Activated naive CD4-positive, alpha-beta T cell treated with anti-CD3 and anti-CD28 coated beads, Interleukin-2, amount 50 U/mL, for 72 hours (primary cell): ENCODE data around the gene CDK14. TPM values are rescaled to one million over a fixed set of nuclear protein-coding genes. Genes with fewer than 3 reads are reported as not detected.
A peak's percentile ranks its signal among the peaks of the same experiment; 100 is the strongest.
"Not testable (repeated sequence)": the region's sequence is repeated elsewhere in the genome, so short reads cannot be mapped to it uniquely, and the experiment has no call there.

Experiments used
- ATAC-seq, 2 donors: fragments of 150-1000 bp; cut with Tn5 transposase; 2 replicates each; pipeline ENCODE4 v1.10.0; 2021; ENCODE audit warnings: mild to moderate bottlenecking in 2 of 2, moderate library complexity in 2 of 2
- DNase-seq, 2 donors: peaks; one replicate each; pipeline ENCODE4 v3.0.0; 2021 to 2022; ENCODE audit warnings: low spot score in 2 of 2
- H3K27ac Mint-ChIP-seq, 2 donors: one replicate each; pipeline ENCODE4 v1.8.0; 2022; ENCODE audit warnings: mild to moderate bottlenecking in 2 of 2, mixed read lengths in 2 of 2
- H3K36me3 Mint-ChIP-seq, 2 donors: one replicate each; pipeline ENCODE4 v1.8.0; 2022; ENCODE audit warnings: mixed read lengths in 2 of 2
- H3K9me3 Mint-ChIP-seq, 2 donors: one replicate each; pipeline ENCODE4 v1.8.0; 2022; ENCODE audit warnings: mixed read lengths in 2 of 2
- total RNA-seq, 2 donors: library from RNA; stranded (reverse); gene quantifications; one replicate each; pipeline ENCODE4 v1.2.3, GENCODE V29; 2022

CDK14 gene
- total RNA-seq, 2 donors from 2014 or later, result 0.05 to 0.80 TPM

DNA sequence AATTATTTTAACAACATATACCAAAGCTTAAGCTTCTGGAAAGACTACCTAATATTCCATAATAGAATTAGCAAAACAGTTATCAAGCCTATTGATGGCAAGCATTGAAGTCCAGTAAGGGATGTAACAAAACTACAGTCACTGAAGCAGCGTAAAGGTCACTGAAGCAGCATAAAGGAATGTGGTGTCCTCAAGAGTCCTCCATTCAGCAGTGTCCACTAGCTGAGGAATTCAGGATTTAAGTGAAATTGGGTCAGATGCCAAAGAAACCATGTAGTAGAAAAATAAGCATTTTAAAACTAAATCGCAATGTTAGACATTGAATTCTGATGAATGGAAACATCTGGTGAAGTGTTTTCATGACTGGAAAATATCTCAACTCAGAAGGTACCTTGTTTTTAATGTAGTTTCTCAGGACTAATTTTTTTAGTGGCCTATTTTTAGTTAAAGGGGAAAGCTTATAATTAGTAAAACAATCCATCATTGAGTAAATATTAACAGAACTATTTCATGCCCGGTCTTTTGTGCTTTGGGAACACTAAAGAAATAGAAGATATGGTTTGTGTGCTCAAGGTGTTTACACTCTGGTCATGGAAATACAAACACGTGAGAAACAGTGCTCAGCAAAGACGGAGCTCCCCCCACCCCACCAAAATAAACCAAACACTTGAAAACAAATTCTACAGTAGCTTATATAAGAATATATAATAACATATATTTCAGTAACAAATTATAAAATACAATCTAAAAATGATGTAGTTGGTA, 121.4 kb downstream of the CDK14 start:
- ATAC-seq, result no peak
- no peaks in the 10 kb centered on the region for H3K9me3 Mint-ChIP-seq
- no peaks in the 10 kb centered on the region for H3K36me3 Mint-ChIP-seq
- H3K27ac Mint-ChIP-seq, result no peak overlapping the region
- no peak for DNase-seq

DNA sequence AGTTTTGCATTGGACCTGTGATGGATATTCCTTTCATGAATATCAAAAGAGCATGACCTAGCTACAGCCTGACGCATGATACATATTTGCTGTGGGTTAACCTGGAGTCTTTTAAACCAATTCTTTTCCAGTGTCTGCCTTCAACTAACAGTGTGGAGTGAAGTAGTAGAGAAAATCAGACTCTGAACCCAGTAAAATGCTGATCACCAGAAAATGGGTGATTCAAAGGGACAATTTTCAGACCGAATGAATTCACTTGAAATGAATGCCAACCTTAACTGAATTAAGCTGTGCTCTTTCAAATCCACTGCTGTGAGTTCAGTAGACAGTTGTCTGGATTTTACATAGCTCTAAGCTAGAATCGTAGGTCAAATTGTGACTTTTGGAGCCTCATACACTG, 123.0 kb downstream of the CDK14 start:
- no peak for ATAC-seq
- Mint-ChIP-seq H3K9me3 (no peaks in the 10 kb centered on the region), H3K27ac (no peak overlapping the region), H3K36me3 (no peaks in the 10 kb centered on the region)
- DNase-seq, result no peak

DNA sequence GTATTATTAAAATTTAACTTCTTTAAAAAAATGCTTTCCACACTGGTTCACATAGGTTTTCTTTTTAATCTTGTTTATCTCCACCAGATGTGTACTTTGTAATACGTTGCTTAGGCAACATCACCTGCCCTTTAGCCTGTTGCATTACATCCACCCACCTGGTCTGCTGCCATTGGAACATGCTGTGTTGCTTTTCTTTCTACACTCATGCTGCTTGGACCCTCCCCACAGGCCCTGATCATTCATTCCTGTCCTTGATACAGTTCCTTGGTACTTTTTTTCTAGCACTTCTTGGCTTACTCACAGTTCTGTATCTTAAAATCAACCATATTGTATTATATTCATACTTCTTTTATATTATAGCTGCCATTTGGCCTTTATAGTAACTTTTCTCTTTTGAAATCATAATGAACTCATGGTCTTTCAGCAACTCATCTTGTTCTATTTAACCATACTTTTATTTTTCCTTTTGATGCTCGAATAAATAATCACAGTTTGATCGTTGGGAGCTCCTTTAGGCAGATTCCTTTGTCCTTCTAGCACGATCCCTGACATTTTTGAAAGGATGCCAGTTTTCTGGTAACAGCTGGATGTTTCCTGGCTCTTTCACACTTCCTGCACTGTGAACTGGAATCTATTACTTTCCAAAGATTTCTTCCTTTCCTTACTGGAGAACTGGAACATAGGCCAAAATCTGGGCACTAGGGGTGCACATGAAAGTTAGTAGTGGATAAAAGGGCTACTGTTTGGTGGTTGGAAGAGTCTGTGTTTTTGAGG, 125.1 kb downstream of the CDK14 start:
- Mint-ChIP-seq H3K36me3 (no peaks in the 10 kb centered on the region), H3K27ac (no peak overlapping the region)
- no peak for ATAC-seq

DNA sequence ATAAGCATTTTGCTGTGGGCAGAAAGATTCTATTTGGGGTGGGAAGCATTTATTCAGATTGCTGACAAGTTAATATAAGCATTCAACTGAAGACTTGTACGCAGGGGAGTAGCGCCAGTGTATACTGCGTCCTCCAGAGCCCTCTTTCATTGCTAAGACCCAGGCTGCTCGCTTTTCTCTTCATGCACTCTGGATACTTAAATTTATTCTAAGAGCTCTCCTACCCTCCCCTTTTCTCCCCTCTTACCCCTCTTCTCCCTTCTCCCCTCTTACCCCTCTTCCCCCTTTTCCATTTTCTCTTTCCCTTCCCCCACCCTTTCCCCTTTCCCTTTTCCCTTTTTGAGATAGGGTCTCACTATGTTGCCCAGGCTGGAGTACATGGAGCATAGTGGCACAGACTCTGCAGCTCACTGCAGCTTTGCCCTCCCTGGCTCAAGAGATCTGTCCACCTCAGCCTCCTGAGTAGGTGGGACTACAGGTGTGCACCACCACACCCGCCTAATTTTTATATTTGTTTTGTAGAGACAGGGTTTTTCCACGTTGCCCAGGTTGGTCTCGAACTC, 125.8 kb downstream of the CDK14 start:
- H3K27ac Mint-ChIP-seq, result no peak overlapping the region
- no peaks in the 10 kb centered on the region for H3K36me3 Mint-ChIP-seq
- no peaks in the 10 kb centered on the region for H3K9me3 Mint-ChIP-seq
- DNase-seq (no peak), ATAC-seq (no peak)

More for the DNA sequence above, 125.1 kb downstream of the CDK14 start:
- no peaks in the 10 kb centered on the region for H3K9me3 Mint-ChIP-seq
- DNase-seq, result no peak

DNA sequence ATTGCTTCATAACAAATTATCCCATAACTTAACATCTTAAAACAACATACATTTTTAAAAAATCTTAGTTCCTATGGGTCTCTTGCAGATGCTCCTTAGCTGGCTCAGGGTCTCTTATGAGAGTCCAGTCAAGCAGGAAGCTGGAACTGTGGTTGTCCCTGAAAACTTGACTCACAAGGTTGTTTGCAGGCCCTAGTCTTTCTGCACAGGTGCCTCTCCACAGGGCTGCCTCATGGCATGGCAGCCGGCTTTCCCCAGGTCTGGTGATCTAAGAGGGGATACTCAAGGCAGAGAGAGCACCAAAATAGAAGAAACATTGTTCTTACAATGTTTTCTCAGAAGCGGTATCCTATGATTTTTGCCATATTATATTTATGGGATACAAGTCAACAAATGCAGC, 127.1 kb downstream of the CDK14 start:
- Mint-ChIP-seq H3K9me3 (no peaks in the 10 kb centered on the region), H3K27ac (no peak overlapping the region), H3K36me3 (no peaks in the 10 kb centered on the region)
- DNase-seq (no peak), ATAC-seq (no peak)

DNA sequence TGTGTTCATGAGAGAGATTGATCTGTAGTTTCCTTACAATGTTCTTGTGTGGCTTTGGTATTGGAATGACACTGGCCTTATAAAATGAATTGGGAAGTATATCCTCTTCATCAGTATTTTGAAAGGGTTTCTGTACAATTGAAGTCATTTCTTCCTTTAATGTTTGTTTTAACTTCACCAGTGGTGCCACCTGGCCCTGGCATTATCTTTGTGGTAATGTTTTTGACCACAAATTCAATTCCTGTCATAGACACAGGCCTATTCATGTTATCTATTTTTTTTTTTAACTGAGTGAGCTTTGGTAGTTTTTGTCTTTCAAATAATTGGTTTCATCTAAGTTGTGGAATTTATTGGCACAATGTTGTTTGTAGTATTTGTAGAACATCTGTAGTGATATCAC, 127.7 kb downstream of the CDK14 start:
- no peaks in the 10 kb centered on the region for H3K36me3 Mint-ChIP-seq
- no peak overlapping the region for H3K27ac Mint-ChIP-seq
- no peak for DNase-seq
- no peak for ATAC-seq
- H3K9me3 Mint-ChIP-seq, result no peaks in the 10 kb centered on the region

DNA sequence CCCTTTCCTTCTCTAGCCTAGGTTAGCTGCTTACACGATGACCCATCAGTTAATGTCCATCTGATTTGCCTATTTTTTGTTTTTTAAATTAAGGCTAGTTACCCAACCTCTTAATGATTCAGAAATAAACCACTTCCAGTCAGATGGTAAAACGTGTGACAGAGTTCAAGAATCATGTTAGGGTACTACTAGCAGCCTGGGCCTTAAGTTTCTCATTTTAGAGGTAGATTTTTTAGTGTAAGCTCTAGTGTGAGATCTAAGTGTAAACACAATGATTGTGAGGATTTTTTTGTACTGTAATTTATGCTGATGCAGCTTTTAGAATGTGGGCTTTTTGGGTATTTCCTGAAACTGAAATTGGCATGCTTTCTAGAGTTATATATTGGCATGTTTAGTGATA, 130.0 kb downstream of the CDK14 start:
- Mint-ChIP-seq H3K36me3 (peaks cover 0 to 5% of the 10 kb centered on the region in 2 donors), H3K9me3 (peaks cover 0 to 7% of the 10 kb centered on the region in 2 donors), H3K27ac (no peak overlapping the region)
- ATAC-seq (no peak), DNase-seq (no peak)

DNA sequence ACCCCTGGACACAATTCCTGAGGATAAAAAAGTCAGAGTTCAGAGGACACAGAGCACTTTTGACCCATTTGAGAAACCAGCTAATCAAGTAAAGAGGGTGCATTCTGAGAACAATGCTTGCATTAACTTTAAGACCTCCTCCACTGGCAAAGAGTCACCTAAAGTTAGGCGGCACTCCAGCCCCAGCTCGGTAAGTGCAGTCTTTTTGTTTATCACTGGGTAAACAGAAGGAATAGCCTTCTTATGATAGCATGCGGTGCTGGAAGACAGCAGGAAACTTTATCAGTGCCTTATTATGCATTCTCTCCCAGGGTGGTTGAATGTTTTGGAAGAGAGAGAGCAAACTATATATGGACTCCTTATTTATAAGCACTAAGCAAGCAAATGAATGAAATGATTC, 130.5 kb downstream of the CDK14 start:
- DNase-seq (no peak), ATAC-seq (no peak)
- H3K9me3 Mint-ChIP-seq, result peaks cover 0 to 7% of the 10 kb centered on the region in 2 donors
- H3K27ac Mint-ChIP-seq, result no peak overlapping the region
- H3K36me3 Mint-ChIP-seq, result peaks cover 0 to 6% of the 10 kb centered on the region in 2 donors

DNA sequence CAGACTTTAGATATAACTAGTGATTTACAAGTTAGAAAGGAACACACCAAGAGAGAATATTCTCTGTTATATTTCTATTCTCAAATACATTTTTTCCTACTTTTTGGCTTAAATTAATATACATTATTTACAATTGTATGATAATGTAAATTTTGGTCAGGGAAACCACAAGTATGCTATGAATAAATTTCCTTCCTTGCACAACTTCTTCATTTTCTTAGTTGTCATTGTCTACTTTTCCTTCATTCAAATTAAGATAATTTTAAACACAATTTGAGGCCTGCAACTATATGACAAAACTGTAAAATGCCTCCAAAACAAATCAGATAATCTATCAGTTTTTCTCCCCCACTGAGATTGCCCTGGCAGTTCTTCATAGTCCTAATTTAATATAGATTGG, 131.3 kb downstream of the CDK14 start:
- Mint-ChIP-seq H3K36me3 (peaks cover 2 to 6% of the 10 kb centered on the region in 2 donors), H3K27ac (no peak overlapping the region), H3K9me3 (peaks cover 0 to 8% of the 10 kb centered on the region in 2 donors)
- no peak for ATAC-seq
- DNase-seq, result no peak

DNA sequence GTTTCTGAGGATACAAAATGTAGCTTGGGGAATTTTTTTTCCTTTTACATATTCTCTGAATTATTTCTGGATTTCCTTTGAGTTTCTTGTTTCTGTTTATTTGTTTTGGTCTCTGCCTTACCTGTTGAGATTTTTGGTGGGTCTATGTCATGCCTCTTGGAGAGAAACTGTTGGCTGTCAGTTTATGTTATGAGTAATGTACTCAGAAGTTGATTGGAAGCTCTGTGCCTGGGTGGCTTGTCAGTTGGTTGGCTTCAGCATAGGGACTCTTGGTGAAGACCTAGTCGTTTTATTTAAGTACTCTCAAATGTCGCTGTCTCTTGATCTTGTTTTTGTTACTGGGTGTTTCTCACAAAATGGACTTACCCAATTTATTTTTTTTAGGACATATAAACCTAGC, 132.4 kb downstream of the CDK14 start:
- DNase-seq (no peak), ATAC-seq (no peak)
- Mint-ChIP-seq H3K27ac (no peak overlapping the region), H3K9me3 (peaks cover 8 to 20% of the 10 kb centered on the region in 2 donors), H3K36me3 (peaks cover 11% of the 10 kb centered on the region in 2 donors)

DNA sequence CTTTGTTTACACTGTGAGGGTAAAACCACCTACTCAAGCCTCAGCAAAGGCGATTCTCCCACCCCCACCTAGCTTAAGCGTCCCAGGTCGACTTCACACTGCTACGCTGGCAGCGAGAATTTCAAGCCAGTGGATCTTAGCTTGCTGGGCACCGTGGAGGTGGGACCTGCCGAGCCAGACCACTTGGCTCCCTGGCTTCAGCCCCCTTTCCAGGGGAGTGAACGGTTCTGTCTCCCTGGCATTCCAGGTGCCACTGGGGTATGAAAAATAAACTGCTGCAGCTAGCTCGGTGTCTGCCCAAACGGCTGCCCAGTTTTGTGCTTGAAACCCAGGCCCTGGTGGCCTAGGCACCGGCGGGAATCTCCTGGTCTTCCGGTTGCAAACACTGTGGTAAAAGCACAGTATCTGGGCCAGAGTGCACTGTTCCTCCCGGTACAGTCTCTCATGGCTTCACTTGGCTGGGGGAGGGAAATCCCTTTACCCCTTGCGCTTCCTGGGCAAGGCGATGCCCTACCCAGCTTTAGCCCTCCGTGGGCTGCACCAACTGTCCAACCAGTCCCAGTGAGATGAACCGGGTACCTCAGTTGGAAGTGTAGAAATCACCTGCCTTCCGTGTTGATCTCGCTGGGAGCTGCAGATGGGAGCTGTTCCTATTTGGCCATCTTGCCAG, 139.6 kb downstream of the CDK14 start:
- Mint-ChIP-seq H3K36me3 (peaks cover 10 to 18% of the 10 kb centered on the region in 2 donors), H3K9me3 (peaks cover 13 to 20% of the 10 kb centered on the region in 2 donors)
- not testable (repeated sequence) for H3K27ac Mint-ChIP-seq, DNase-seq, ATAC-seq

DNA sequence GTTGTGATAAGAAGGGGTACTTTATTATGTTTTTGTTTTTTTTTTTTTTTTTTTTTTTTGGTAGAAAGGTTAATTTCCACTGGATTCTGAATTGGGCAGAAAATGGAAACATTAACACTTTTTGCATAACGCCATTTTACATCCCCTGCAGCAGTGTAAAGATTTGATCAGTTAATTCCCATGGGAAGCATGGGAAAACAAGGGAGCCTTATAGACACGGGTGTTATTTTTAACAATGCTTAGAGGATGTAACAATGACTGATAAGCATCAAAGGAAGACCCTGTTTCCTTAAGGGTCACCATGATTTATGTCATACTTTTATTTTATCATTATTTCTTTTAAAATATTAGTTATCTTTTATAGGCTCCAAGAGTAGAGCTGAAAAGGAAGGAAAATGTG, 140.2 kb downstream of the CDK14 start:
- Mint-ChIP-seq H3K9me3 (peaks cover 13 to 20% of the 10 kb centered on the region in 2 donors), H3K27ac (no peak overlapping the region), H3K36me3 (peaks cover 6 to 18% of the 10 kb centered on the region in 2 donors)
- ATAC-seq, result no peak
- DNase-seq, result no peak

DNA sequence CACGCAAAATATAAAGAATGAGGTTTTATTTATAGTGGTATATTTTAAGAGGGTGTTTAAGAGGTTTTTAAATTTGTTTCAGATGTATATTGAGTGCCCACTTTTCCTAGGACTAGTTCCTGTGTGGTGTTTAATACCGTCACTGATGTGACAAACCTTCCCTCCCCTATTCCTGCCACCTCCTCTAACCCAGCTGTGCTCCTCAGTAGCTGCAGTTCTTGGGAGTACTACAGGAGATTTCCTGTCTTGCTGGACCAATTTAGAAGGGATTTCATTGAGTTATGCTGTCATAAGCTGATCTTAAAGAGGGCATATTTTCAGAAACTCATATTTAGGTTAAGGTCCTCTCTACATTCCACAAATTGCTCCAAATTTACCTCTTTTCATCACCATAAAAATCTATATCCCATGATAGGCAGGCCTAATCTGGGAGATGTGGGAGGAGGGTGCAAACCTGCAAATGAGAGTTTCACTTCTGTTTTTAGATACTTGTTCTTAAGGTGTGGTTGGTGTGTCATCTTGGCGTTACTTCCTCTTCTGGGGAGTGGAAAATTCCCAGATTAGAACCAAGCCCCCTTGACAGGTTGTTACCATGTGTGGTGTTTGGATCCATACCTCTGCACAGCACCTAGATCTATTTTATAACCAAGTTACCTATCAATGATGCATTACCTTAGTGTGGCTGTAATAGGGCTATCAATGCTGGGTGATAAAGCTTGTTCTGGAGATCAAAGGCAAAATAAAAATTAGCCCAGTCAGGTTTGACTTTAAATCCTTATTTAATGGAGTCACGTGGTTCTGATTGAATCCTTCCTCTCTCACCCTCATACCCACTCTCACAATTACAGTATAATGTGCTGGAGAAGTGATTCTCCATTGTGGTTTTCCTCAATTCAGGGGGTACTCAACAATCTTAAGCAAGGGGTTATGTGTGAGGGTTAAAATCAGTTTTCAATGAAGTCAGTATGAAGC, 141.1 kb downstream of the CDK14 start:
- ATAC-seq, result peak; percentile 72 to 94
- Mint-ChIP-seq H3K36me3 (peaks cover 6 to 18% of the 10 kb centered on the region in 2 donors), H3K27ac (no peak overlapping the region), H3K9me3 (peaks cover 13 to 20% of the 10 kb centered on the region in 2 donors)
- peak in 1 of 2 donors; percentile 2 for DNase-seq

DNA sequence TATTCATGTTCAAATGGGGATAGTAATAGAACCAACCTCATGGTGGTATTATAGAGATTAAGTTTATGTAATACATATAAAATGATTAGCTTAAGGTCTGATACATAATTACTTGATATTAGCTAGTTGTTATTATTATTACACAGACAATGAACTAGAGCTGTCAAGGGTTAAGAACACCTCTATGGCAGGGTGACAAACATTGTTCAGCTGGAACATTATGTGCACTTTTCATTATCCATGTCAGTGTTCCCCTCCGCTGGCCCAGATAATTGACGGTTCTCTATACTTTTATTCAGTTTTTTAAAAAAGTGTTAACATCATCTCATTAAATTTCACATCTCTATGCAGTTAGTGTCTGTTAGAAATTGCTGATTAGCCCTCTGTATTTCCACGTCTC, 142.1 kb downstream of the CDK14 start:
- DNase-seq, result no peak
- peaks cover 7 to 11% of the 10 kb centered on the region in 2 donors for H3K9me3 Mint-ChIP-seq
- no peak overlapping the region for H3K27ac Mint-ChIP-seq
- no peak for ATAC-seq
- peaks cover 0 to 8% of the 10 kb centered on the region in 2 donors for H3K36me3 Mint-ChIP-seq

DNA sequence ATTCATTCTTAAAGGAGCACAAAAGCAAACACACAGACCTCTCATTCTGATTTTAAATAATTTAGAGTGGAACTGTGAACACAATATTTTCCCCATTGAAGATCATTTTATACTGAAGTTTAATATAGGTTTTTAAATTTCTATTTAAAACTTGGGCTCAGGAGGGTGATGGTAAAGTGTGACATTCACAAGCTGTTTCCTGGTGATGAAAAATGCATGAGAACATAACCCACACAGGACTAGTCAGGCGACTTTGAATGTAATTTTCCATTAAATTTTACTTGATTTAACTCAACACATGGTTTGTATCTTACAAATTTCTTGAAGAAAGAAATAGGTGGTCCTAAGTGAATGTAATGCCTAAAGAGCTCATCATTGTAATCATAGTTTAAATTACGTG, 143.6 kb downstream of the CDK14 start:
- peaks cover 0 to under 1% of the 10 kb centered on the region in 2 donors for H3K36me3 Mint-ChIP-seq
- H3K9me3 Mint-ChIP-seq, result no peaks in the 10 kb centered on the region
- no peak overlapping the region for H3K27ac Mint-ChIP-seq
- DNase-seq, result no peak
- ATAC-seq, result no peak

DNA sequence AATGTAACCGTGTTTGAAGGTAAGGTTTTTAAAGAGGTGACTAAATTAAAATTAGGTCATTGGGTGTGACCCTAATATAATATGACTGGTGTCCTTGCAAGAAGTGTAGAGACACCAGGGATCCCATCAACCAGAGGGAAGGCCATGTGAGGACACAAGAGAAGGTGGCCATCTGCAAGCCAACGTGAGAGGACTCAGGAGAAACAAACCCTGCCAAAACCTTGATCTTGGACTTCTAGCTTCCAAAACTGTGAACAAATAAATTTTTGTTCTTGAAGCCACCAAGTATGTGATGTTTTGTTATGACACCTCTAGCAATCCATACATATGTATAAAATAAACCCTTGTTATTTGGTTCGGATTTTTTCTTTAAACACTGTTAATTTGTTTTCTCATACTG, 144.3 kb downstream of the CDK14 start:
- no peak for DNase-seq

More for the DNA sequence above, 144.3 kb downstream of the CDK14 start:
- no peaks in the 10 kb centered on the region for H3K9me3 Mint-ChIP-seq
- no peak overlapping the region for H3K27ac Mint-ChIP-seq
- H3K36me3 Mint-ChIP-seq, result no peaks in the 10 kb centered on the region
- ATAC-seq, result no peak
